SK-N-SH (cell line): Measurements from ENCODE around the gene PNMA1. TPM values are rescaled to one million over a fixed set of nuclear protein-coding genes. Genes with fewer than 3 reads are reported as not detected.

Experiments used
- CHD2 ChIP-seq: fragments of 150-350 bp; IDR thresholded peaks from 2 replicates; pipeline ENCODE4 v1.6.1; 2018; ENCODE audit warnings: low read length; ENCODE audit not compliant: partially characterized antibody
- CTCF ChIP-seq: fragments of 200-600 bp; sonication (generic); IDR thresholded peaks from 2 replicates; pipeline ENCODE4 v1.6.1; 2017; ENCODE audit warnings: antibody characterized with exemption, mild to moderate bottlenecking, moderate library complexity
- ELF1 ChIP-seq: IDR thresholded peaks from 2 replicates; pipeline ENCODE4 v1.4.0; 2012
- EP300 ChIP-seq, 2 experiments: IDR thresholded peaks; 2 replicates each; pipeline versions ENCODE4 v1.4.0 to v1.6.1; 2012; ENCODE audit warnings: borderline replicate concordance in 1 of 2, low read depth in 1 of 2, low read length in 1 of 2
- FOXJ3 ChIP-seq: sonication (generic); formaldehyde crosslinking; IDR thresholded peaks from 2 replicates; pipeline ENCODE4 v1.5.1; 2020; ENCODE audit warnings: mild to moderate bottlenecking, missing genetic modification reagents
- FOXM1 ChIP-seq: IDR thresholded peaks from 2 replicates; pipeline ENCODE4 v1.4.0; 2012; ENCODE audit warnings: low read depth, mild to moderate bottlenecking
- GATA2 ChIP-seq: sonication (generic); formaldehyde crosslinking; IDR thresholded peaks from 2 replicates; pipeline ENCODE4 v1.5.0; 2020; ENCODE audit warnings: mild to moderate bottlenecking, missing genetic modification reagents
- IRF3 ChIP-seq: fragments of 150-350 bp; IDR thresholded peaks from 2 replicates; pipeline ENCODE4 v1.6.1; 2016; ENCODE audit warnings: mild to moderate bottlenecking, low read depth, low read length
- MAX ChIP-seq: IDR thresholded peaks from 2 replicates; pipeline ENCODE4 v1.4.0; 2012; ENCODE audit warnings: low read depth
- MEF2A ChIP-seq: IDR thresholded peaks from 2 replicates; pipeline ENCODE4 v1.4.0; 2012; ENCODE audit warnings: low read depth, borderline replicate concordance
- MXI1 ChIP-seq: IDR thresholded peaks from 2 replicates; pipeline ENCODE4 v1.6.1; 2012; ENCODE audit warnings: mild to moderate bottlenecking, low read depth, low read length, improper control_type of control experiment
- NFIC ChIP-seq: IDR thresholded peaks from 2 replicates; pipeline ENCODE4 v1.4.0; 2012; ENCODE audit warnings: borderline replicate concordance
- NRF1 ChIP-seq: IDR thresholded peaks from 2 replicates; pipeline ENCODE4 v1.6.1; 2012; ENCODE audit warnings: low read depth, mild to moderate bottlenecking, low read length
- POLR2AphosphoS5 ChIP-seq: IDR thresholded peaks from 2 replicates; pipeline ENCODE4 v1.6.1; 2012; ENCODE audit warnings: low read depth, low read length
- RCOR1 ChIP-seq: fragments of 150-350 bp; IDR thresholded peaks from 2 replicates; pipeline ENCODE4 v1.6.1; 2017; ENCODE audit warnings: antibody characterized with exemption, low read length
- RFX5 ChIP-seq: IDR thresholded peaks from 2 replicates; pipeline ENCODE4 v1.6.1; 2012; ENCODE audit warnings: mild to moderate bottlenecking, improper control_type of control experiment, low read length
- RXRA ChIP-seq: IDR thresholded peaks from 2 replicates; pipeline ENCODE4 v1.4.0; 2012; ENCODE audit warnings: low read depth, mild to moderate bottlenecking, borderline replicate concordance
- SMC3 ChIP-seq: IDR thresholded peaks from 2 replicates; pipeline ENCODE4 v1.6.1; 2012; ENCODE audit warnings: low read depth, low read length, improper control_type of control experiment
- TAF1 ChIP-seq: IDR thresholded peaks from 2 replicates; pipeline ENCODE4 v1.6.1; 2012; ENCODE audit warnings: low read depth, mild to moderate bottlenecking, low read length, moderate library complexity, borderline replicate concordance
- TEAD4 ChIP-seq: IDR thresholded peaks from 2 replicates; pipeline ENCODE4 v1.4.0; 2012; ENCODE audit warnings: mild to moderate bottlenecking, borderline replicate concordance; ENCODE audit not compliant: insufficient read depth
- YY1 ChIP-seq: IDR thresholded peaks from 2 replicates; pipeline ENCODE4 v1.4.0; 2012; ENCODE audit warnings: low read depth, mild to moderate bottlenecking
- ZBTB33 ChIP-seq: IDR thresholded peaks from 2 replicates; pipeline ENCODE4 v1.4.0; 2012; ENCODE audit warnings: low read depth, borderline replicate concordance
- polyA plus RNA-seq, 3 experiments: library from polyadenylated mRNA; depleted of rRNA; stranded (reverse); fragments of >200 nt; gene quantifications; 2 replicates each; pipeline ENCODE4 v1.2.3, GENCODE V29; 2012

PNMA1 gene
- polyA plus RNA-seq, 1 of the 3 experiments (the other 2 are of a cell fraction): 31.5 TPM

- TF ChIP-seq TEAD4: no peak
- TF ChIP-seq SMC3: no peak
- no peak for TF ChIP-seq RXRA
- peak; percentile 70 for TF ChIP-seq GATA2 (CRISPR knock-in tag)
- TF ChIP-seq IRF3: no peak
- peak; percentile 78 for TF ChIP-seq RCOR1
- TF ChIP-seq CTCF: no peak
- TF ChIP-seq YY1: no peak
- 0 out of 2 replicates have a peak, but pooled peaks have one; percentile 43 for TF ChIP-seq FOXJ3 (CRISPR knock-in tag)
- TF ChIP-seq MAX: no peak
- no peak for TF ChIP-seq MXI1
- TF ChIP-seq CHD2: peak; percentile 1
- TF ChIP-seq POLR2AphosphoS5: no peak
- TF ChIP-seq RFX5: no peak
- TF ChIP-seq NRF1: no peak
- TF ChIP-seq FOXM1: no peak
- TF ChIP-seq MEF2A: no peak
- TF ChIP-seq TAF1: no peak
- no peak for TF ChIP-seq NFIC
- peak in 1 of 2 experiments; percentile 73; a peak in 2 of 4 replicates for TF ChIP-seq EP300 (IDR thresholded peaks at IDR 0.05; ENCODE audit: borderline replicate concordance in 1 of 2, low read depth in 1 of 2, low read length in 1 of 2)
- no peak for TF ChIP-seq ELF1
- no peak for TF ChIP-seq ZBTB33
- TF ChIP-seq, all 33 proteins: peak for 5
These were observed 43.8 kb upstream of the PNMA1 start (continued) for GRCh38 chr14:73757876-73758391.
